MM.1S (cell line): ENCODE measurements around the gene ENKUR.

ENCODE experiments used
- DNase-seq: peaks from one replicate; pipeline ENCODE4 v3.0.0-alpha.2; 2015
- H2AFZ ChIP-seq: fragments of 300-600 bp; sonication (generic); 2 replicates; pipeline ENCODE4 v1.6.0; 2016; ENCODE audit warnings: antibody characterized with exemption, low read length
- H3F3A ChIP-seq: fragments of 300-600 bp; sonication (generic); 2 replicates; pipeline ENCODE4 v1.6.1; 2016; ENCODE audit warnings: mild to moderate bottlenecking, antibody characterized with exemption, low read length, moderate library complexity, mixed read lengths; ENCODE audit not compliant: insufficient read depth
- H3K27ac ChIP-seq: fragments of 300-600 bp; sonication (generic); 2 replicates; pipeline ENCODE4 v1.5.1; 2016; ENCODE audit warnings: mild to moderate bottlenecking, low read length
- H3K27me3 ChIP-seq: fragments of 300-600 bp; sonication (generic); replicated peaks from 2 replicates; pipeline ENCODE4 v1.6.0; 2016; ENCODE audit warnings: low read length; ENCODE audit not compliant: insufficient read depth
- H3K36me3 ChIP-seq: fragments of 300-600 bp; sonication (generic); replicated peaks from 2 replicates; pipeline ENCODE4 v1.6.1; 2016; ENCODE audit warnings: mild to moderate bottlenecking, low read length, mixed read lengths; ENCODE audit not compliant: insufficient read depth
- H3K4me1 ChIP-seq: fragments of 300-600 bp; sonication (generic); 2 replicates; pipeline ENCODE4 v1.6.1; 2016; ENCODE audit warnings: low read length, mixed read lengths
- H3K4me2 ChIP-seq: fragments of 300-600 bp; sonication (generic); 2 replicates; pipeline ENCODE4 v1.6.0; 2016; ENCODE audit warnings: low read depth, low read length
- H3K4me3 ChIP-seq: fragments of 300-600 bp; sonication (generic); 2 replicates; pipeline ENCODE4 v1.5.1; 2016; ENCODE audit warnings: low read length, mixed read lengths
- H3K79me2 ChIP-seq: fragments of 300-600 bp; sonication (generic); 2 replicates; pipeline ENCODE4 v1.6.1; 2016; ENCODE audit warnings: mixed run types, low read length, mixed read lengths
- H3K9ac ChIP-seq: fragments of 300-600 bp; sonication (generic); 2 replicates; pipeline ENCODE4 v1.6.1; 2016; ENCODE audit warnings: low read length, mixed read lengths
- H3K9me2 ChIP-seq: fragments of 300-600 bp; sonication (generic); replicated peaks from 2 replicates; pipeline ENCODE4 v1.6.1; 2016; ENCODE audit warnings: mild to moderate bottlenecking, low read length, mixed read lengths; ENCODE audit not compliant: insufficient read depth
- H3K9me3 ChIP-seq: fragments of 300-600 bp; sonication (generic); replicated peaks from 2 replicates; pipeline ENCODE4 v1.6.1; 2016; ENCODE audit warnings: mild to moderate bottlenecking, low read length, mixed read lengths; ENCODE audit not compliant: insufficient read depth
- H4K20me1 ChIP-seq: fragments of 300-600 bp; sonication (generic); 2 replicates; pipeline ENCODE4 v1.6.1; 2016; ENCODE audit warnings: mild to moderate bottlenecking, low read length, moderate library complexity, mixed read lengths; ENCODE audit not compliant: insufficient read depth
- EZH2 ChIP-seq: fragments of 300-600 bp; sonication (generic); optimal IDR thresholded peaks from 2 replicates; pipeline ENCODE3; 2017; ENCODE audit warnings: low read depth, mild to moderate bottlenecking, antibody characterized with exemption, low read length, mixed read lengths
- EZH2phosphoT487 ChIP-seq: fragments of 300-600 bp; sonication (generic); IDR thresholded peaks from 2 replicates; pipeline ENCODE4 v1.6.1; 2018; ENCODE audit warnings: antibody characterized with exemption, low read length
- TF ChIP-seq, protein P1 (sequence below): fragments of 300-600 bp; sonication (generic); IDR thresholded peaks from 2 replicates; pipeline ENCODE4 v1.5.1; 2016; ENCODE audit warnings: antibody characterized with exemption, low read length, mixed read lengths

Gene ENKUR

DNA sequence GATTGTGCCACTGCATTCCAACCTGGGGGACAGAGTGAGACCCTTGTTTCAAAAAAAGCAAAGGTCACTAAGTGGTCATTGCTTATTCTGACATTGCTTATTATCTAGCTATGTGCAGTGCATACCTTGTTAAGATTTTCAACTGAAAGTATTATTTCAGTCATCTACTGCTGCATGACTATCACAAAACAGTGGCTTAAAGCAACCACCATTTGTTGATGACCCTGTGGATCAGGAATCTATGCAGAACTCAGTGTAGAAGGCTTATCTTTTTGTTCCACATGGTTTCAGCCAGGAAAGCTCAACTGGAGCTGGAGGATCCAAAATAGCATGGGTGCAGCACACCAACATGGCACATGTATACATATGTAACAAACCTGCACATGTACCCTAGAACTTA, 23.6 kb upstream of the ENKUR start:
- no peak overlapping the region for H3K9ac ChIP-seq
- TF ChIP-seq, protein P1, sequence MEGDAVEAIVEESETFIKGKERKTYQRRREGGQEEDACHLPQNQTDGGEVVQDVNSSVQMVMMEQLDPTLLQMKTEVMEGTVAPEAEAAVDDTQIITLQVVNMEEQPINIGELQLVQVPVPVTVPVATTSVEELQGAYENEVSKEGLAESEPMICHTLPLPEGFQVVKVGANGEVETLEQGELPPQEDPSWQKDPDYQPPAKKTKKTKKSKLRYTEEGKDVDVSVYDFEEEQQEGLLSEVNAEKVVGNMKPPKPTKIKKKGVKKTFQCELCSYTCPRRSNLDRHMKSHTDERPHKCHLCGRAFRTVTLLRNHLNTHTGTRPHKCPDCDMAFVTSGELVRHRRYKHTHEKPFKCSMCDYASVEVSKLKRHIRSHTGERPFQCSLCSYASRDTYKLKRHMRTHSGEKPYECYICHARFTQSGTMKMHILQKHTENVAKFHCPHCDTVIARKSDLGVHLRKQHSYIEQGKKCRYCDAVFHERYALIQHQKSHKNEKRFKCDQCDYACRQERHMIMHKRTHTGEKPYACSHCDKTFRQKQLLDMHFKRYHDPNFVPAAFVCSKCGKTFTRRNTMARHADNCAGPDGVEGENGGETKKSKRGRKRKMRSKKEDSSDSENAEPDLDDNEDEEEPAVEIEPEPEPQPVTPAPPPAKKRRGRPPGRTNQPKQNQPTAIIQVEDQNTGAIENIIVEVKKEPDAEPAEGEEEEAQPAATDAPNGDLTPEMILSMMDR = no peak
- TF ChIP-seq EZH2 (no peak), EZH2phosphoT487 (no peak)
- H3K27ac ChIP-seq = no peak overlapping the region
- no peaks in the 10 kb centered on the region for H3K27me3 ChIP-seq
- H3K9me3 ChIP-seq = no peaks in the 10 kb centered on the region
- no peak overlapping the region for H2AFZ ChIP-seq
- no peaks in the 10 kb centered on the region for H4K20me1 ChIP-seq
- no peaks in the 10 kb centered on the region for H3F3A ChIP-seq
- no peaks in the 10 kb centered on the region for H3K36me3 ChIP-seq
- no peaks in the 10 kb centered on the region for H3K9me2 ChIP-seq
- H3K4me3 ChIP-seq = no peak overlapping the region
- no peaks in the 10 kb centered on the region for H3K79me2 ChIP-seq
- no peak for DNase-seq
- H3K4me1 ChIP-seq = no peaks in the 10 kb centered on the region
- H3K4me2 ChIP-seq = no peak overlapping the region

DNA sequence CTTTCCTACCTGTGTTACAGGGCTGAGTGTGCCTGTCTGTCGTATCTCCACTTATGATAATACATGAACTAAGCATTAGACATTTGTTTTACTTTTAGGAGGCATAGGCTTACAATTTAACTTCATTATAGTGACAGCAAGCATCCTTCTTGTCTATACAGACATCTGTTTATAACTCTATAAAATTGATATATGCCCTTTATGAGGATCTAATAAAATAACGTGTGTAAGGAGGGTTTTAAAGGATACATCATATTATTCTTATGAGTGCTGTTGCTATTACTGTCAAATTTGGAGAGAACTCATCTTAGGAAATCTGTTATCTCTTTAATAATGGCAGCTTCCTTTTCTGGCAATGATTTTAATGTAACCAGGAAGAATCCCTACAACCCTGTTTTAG, 22.4 kb upstream of the ENKUR start:
- no peaks in the 10 kb centered on the region for H3K4me1 ChIP-seq
- H3K4me3 ChIP-seq = no peak overlapping the region
- no peak overlapping the region for H2AFZ ChIP-seq
- no peak for DNase-seq
- TF ChIP-seq EZH2phosphoT487 (no peak), EZH2 (no peak)
- TF ChIP-seq, protein P1 = no peak
- no peak overlapping the region for H3K4me2 ChIP-seq
- no peaks in the 10 kb centered on the region for H3K79me2 ChIP-seq
- no peaks in the 10 kb centered on the region for H3F3A ChIP-seq
- H3K27me3 ChIP-seq = no peaks in the 10 kb centered on the region
- no peaks in the 10 kb centered on the region for H3K9me2 ChIP-seq
- H3K9me3 ChIP-seq = no peaks in the 10 kb centered on the region
- no peak overlapping the region for H3K27ac ChIP-seq
- no peaks in the 10 kb centered on the region for H4K20me1 ChIP-seq
- H3K9ac ChIP-seq = no peak overlapping the region
- H3K36me3 ChIP-seq = no peaks in the 10 kb centered on the region

DNA sequence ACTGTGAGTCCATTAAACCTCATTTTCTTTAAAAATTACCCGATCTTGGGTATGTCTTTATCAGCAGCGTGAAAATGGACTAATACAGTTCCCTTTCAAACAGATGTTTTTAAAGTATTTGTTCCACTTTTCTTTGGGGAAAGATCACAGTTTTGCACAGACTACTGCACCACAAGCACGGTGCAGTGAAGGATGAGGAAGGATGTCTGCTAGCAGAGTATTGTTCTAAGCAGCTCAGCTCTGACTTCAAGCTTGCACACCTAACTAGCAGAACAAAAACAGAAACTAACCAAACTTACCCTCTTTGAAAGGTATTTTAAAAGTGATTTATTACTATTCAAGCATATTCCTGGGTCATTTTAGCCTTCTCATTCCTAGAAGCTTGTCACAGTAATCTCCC, 20.4 kb upstream of the ENKUR start:
- Histone ChIP-seq H3K9me2 (no peaks in the 10 kb centered on the region), H3K4me2 (no peak overlapping the region), H2AFZ (no peak overlapping the region), H4K20me1 (no peaks in the 10 kb centered on the region), H3F3A (no peaks in the 10 kb centered on the region), H3K36me3 (no peaks in the 10 kb centered on the region), H3K4me3 (no peak overlapping the region), H3K27ac (no peak overlapping the region), H3K9ac (no peak overlapping the region), H3K4me1 (no peaks in the 10 kb centered on the region), H3K27me3 (no peaks in the 10 kb centered on the region), H3K9me3 (no peaks in the 10 kb centered on the region), H3K79me2 (no peaks in the 10 kb centered on the region)
- no peak for DNase-seq
- TF ChIP-seq EZH2phosphoT487 (no peak), EZH2 (no peak)
- TF ChIP-seq, protein P1 = no peak

DNA sequence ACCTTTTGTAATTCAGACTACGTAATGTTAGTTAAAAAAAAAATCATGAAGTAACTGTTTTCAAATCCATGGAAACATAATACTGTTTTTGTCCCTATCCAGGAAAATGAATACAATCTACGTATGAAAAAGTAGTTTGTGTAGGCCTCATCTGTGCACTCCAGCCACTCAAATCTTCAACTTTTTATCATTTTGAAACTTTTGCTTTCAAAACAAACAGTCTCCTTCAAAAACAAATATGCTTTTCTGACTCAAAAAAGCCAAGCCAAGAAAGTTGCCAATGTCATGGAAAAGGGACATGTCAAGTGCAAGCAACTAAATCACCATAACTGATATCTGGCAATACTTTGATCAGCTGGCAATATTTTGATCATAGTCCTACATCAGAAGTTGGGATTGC, 13.6 kb upstream of the ENKUR start:
- Histone ChIP-seq H3K27ac (no peak overlapping the region), H3K4me3 (no peak overlapping the region), H2AFZ (no peak overlapping the region), H3K9me3 (no peaks in the 10 kb centered on the region), H3K79me2 (no peaks in the 10 kb centered on the region), H3K36me3 (no peaks in the 10 kb centered on the region), H3F3A (no peaks in the 10 kb centered on the region), H4K20me1 (no peaks in the 10 kb centered on the region), H3K27me3 (no peaks in the 10 kb centered on the region), H3K9ac (no peak overlapping the region), H3K9me2 (no peaks in the 10 kb centered on the region), H3K4me2 (no peak overlapping the region), H3K4me1 (no peaks in the 10 kb centered on the region)
- no peak for DNase-seq
- no peak for TF ChIP-seq EZH2
